HEK293 (cell line): ENCODE data around the gene FAM193B.

Experiments
- CTCF ChIA-PET: fragments of 350-600 bp; formaldehyde crosslinking; extraction: SDS; loops from one replicate; lab custom pipeline; 2021; ENCODE audit warnings: antibody characterized with exemption; lab: Yijun Ruan, JAX
- POLR2A ChIA-PET: fragments of 300-600 bp; formaldehyde crosslinking; extraction: SDS; loops from one replicate; lab custom pipeline; 2020; ENCODE audit warnings: antibody characterized with exemption, inconsistent platforms; lab: Yijun Ruan, JAX
- H3K27ac ChIP-seq: fragments of 200-500 bp; sonication (Bioruptor generic); 2 replicates; pipeline ENCODE4 v1.5.1; 2014; ENCODE audit warnings: low read depth, low read length, control low read depth, inconsistent platforms; ENCODE audit errors: extremely low read depth
- H3K36me3 ChIP-seq, 2 experiments: fragments of 200-500 bp in 1 of 2; sonication (Bioruptor generic) in 1 of 2; 1 replicate in 1 of 2; 2 replicates in 1 of 2; pipeline ENCODE4 v1.5.1; 2014 to 2017; ENCODE audit warnings: inconsistent platforms in 2 of 2, low read length in 2 of 2; ENCODE audit not compliant: control insufficient read depth in 2 of 2, insufficient read depth in 1 of 2
- H3K4me1 ChIP-seq: fragments of 200-500 bp; sonication (Bioruptor generic); 2 replicates; pipeline ENCODE4 v1.5.1; 2014; ENCODE audit warnings: mild to moderate bottlenecking, low read length, inconsistent platforms; ENCODE audit not compliant: control insufficient read depth, insufficient read depth
- H3K4me3 ChIP-seq: 2 replicates; pipeline ENCODE4 v1.5.1; 2011; ENCODE audit warnings: low read depth, mild to moderate bottlenecking, control low read depth, low read length, moderate library complexity
- H3K9me3 ChIP-seq: fragments of 200-500 bp; sonication (Bioruptor generic); 2 replicates; pipeline ENCODE4 v1.5.1; 2014; ENCODE audit warnings: low read depth, low read length, inconsistent platforms; ENCODE audit not compliant: control insufficient read depth, insufficient read depth
- GLIS1 ChIP-seq: fragments of 450-650 bp; formaldehyde crosslinking; IDR thresholded peaks from 2 replicates; pipeline ENCODE4 v1.5.1; 2016; ENCODE audit warnings: missing biosample characterization, missing genetic modification characterization
- GLIS2 ChIP-seq: fragments of 450-650 bp; formaldehyde crosslinking; IDR thresholded peaks from 2 replicates; pipeline ENCODE4 v1.5.1; 2016; ENCODE audit warnings: missing biosample characterization, missing genetic modification characterization
- KLF16 ChIP-seq: fragments of 450-650 bp; formaldehyde crosslinking; IDR thresholded peaks from 2 replicates; pipeline ENCODE4 v1.5.1; 2017; ENCODE audit warnings: missing biosample characterization, missing genetic modification characterization
- OVOL3 ChIP-seq: fragments of 450-650 bp; formaldehyde crosslinking; IDR thresholded peaks from 2 replicates; pipeline ENCODE4 v1.5.1; 2016; ENCODE audit warnings: missing biosample characterization, missing genetic modification characterization
- SP2 ChIP-seq: fragments of 450-650 bp; formaldehyde crosslinking; IDR thresholded peaks from 2 replicates; pipeline ENCODE4 v1.5.1; 2016; ENCODE audit warnings: missing biosample characterization, missing genetic modification characterization
- YY2 ChIP-seq: fragments of 450-650 bp; formaldehyde crosslinking; IDR thresholded peaks from 2 replicates; pipeline ENCODE4 v1.5.1; 2016; ENCODE audit warnings: missing biosample characterization, missing genetic modification characterization
- ZIC2 ChIP-seq: fragments of 450-650 bp; formaldehyde crosslinking; IDR thresholded peaks from 2 replicates; pipeline ENCODE4 v1.5.1; 2016; ENCODE audit warnings: missing biosample characterization, missing genetic modification characterization
- ZNF248 ChIP-seq: fragments of 450-650 bp; formaldehyde crosslinking; IDR thresholded peaks from 2 replicates; pipeline ENCODE4 v1.5.1; 2017; ENCODE audit warnings: missing biosample characterization, missing genetic modification characterization
- ZNF311 ChIP-seq: fragments of 450-650 bp; formaldehyde crosslinking; IDR thresholded peaks from 2 replicates; pipeline ENCODE4 v1.5.1; 2017; ENCODE audit warnings: missing biosample characterization, missing genetic modification characterization, borderline replicate concordance
- ZNF335 ChIP-seq: fragments of 450-650 bp; formaldehyde crosslinking; conservative IDR thresholded peaks from 2 replicates; pipeline ENCODE4 v1.5.1; 2016; ENCODE audit warnings: missing biosample characterization, missing genetic modification characterization
- ZNF416 ChIP-seq: fragments of 450-650 bp; formaldehyde crosslinking; IDR thresholded peaks from 2 replicates; pipeline ENCODE4 v1.5.1; 2016; ENCODE audit warnings: missing biosample characterization, missing genetic modification characterization
- ZNF544 ChIP-seq: fragments of 450-650 bp; formaldehyde crosslinking; IDR thresholded peaks from 2 replicates; pipeline ENCODE4 v1.5.0; 2017; ENCODE audit warnings: missing biosample characterization, missing genetic modification characterization
- ZNF600 ChIP-seq: fragments of 450-650 bp; formaldehyde crosslinking; IDR thresholded peaks from 2 replicates; pipeline ENCODE4 v1.5.1; 2016; ENCODE audit warnings: missing biosample characterization, missing genetic modification characterization
- ZNF670 ChIP-seq: fragments of 450-650 bp; formaldehyde crosslinking; IDR thresholded peaks from 2 replicates; pipeline ENCODE4 v1.5.1; 2016; ENCODE audit warnings: missing biosample characterization, missing genetic modification characterization, low read depth
- ZNF76 ChIP-seq: fragments of 450-650 bp; formaldehyde crosslinking; IDR thresholded peaks from 2 replicates; pipeline ENCODE4; 2016; ENCODE audit warnings: low read depth, missing biosample characterization, missing genetic modification characterization, borderline replicate concordance
- TF ChIP-seq, protein P1 (sequence below): fragments of 450-650 bp; formaldehyde crosslinking; IDR thresholded peaks from 2 replicates; pipeline ENCODE4 v1.5.1; 2016; ENCODE audit warnings: missing biosample characterization, missing genetic modification characterization
- TF ChIP-seq, protein P2 (sequence below): fragments of 450-650 bp; formaldehyde crosslinking; conservative IDR thresholded peaks from 2 replicates; pipeline ENCODE4 v1.5.1; 2016; ENCODE audit warnings: low read depth, missing biosample characterization, missing genetic modification characterization
- TF ChIP-seq, protein P3 (sequence below): fragments of 450-650 bp; formaldehyde crosslinking; IDR thresholded peaks from 2 replicates; pipeline ENCODE4 v1.5.1; 2016; ENCODE audit warnings: missing biosample characterization, missing genetic modification characterization
- TF ChIP-seq, protein P4 (sequence below): fragments of 450-650 bp; formaldehyde crosslinking; IDR thresholded peaks from 2 replicates; pipeline ENCODE4 v1.5.1; 2016; ENCODE audit warnings: missing biosample characterization, missing genetic modification characterization, low read depth
- TF ChIP-seq, protein P5 (sequence below): fragments of 450-650 bp; formaldehyde crosslinking; IDR thresholded peaks from 2 replicates; pipeline ENCODE4 v1.5.1; 2017; ENCODE audit warnings: missing biosample characterization, mild to moderate bottlenecking, missing genetic modification characterization, moderate library complexity
- TF ChIP-seq, protein P6 (sequence below): fragments of 450-650 bp; formaldehyde crosslinking; IDR thresholded peaks from 2 replicates; pipeline ENCODE4 v1.5.1; 2016; ENCODE audit warnings: missing biosample characterization, missing genetic modification characterization

Gene FAM193B

DNA sequence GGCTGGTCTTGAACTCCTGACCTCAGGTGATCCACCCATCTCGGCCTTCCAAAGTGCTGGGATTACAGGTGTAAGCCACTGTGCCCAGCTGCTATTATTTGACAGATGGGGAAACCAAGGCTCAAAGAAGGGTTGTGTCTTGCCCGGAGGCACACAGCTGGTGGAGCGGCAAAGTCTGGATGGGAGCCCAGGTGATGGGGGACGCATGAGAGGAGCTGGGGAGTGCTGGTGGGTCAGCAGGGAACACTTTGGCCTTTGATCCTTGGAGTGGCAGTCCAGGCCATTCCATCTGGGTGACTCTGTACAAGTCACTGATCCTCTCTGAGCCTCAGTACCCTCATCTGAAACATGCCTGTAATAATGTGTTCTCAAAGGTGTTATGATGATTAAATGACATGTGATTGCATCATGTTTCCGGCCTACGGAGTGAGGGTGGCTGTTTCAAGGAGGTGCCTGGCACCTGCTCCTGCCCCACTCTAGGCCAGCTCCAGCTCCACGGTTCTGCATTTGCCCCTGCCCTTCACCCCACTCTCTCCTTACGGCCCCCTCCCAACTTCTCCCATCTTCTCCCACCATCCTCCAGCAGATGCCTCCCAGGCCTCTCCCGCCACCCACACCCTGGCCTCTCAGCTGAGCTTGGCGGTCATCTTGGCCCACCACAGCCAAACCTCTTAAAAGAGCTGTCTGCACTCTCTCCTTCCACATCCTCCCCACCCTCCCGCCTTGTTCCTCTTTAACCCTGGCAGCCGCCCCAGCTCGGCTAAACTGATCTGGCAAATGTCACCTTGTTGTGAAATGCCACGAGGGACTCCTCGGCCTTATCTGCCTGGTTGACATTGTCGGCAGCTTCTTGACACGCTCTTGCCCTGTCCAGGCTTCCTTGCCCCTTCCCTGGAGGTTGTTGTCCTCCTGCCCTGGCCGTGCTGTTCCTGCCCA is 75.4 kb downstream of the FAM193B start (continued):
- peak; percentile 70 for TF ChIP-seq ZNF600 (tag by site-specific recombination)
- TF ChIP-seq ZNF248 = no peak
- TF ChIP-seq ZNF416 = no peak
- TF ChIP-seq OVOL3 (tag by site-specific recombination) = no peak
- TF ChIP-seq, protein P1, sequence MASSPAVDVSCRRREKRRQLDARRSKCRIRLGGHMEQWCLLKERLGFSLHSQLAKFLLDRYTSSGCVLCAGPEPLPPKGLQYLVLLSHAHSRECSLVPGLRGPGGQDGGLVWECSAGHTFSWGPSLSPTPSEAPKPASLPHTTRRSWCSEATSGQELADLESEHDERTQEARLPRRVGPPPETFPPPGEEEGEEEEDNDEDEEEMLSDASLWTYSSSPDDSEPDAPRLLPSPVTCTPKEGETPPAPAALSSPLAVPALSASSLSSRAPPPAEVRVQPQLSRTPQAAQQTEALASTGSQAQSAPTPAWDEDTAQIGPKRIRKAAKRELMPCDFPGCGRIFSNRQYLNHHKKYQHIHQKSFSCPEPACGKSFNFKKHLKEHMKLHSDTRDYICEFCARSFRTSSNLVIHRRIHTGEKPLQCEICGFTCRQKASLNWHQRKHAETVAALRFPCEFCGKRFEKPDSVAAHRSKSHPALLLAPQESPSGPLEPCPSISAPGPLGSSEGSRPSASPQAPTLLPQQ (tag by site-specific recombination) = peak; percentile 30; the same call in 1 of the 2 replicates
- TF ChIP-seq ZNF311 (tag by site-specific recombination) = no peak
- 0 out of 2 replicates have a peak, but pooled peaks have one; percentile 24 for TF ChIP-seq ZNF335 (tag by site-specific recombination)
- TF ChIP-seq ZNF76 (tag by site-specific recombination) = peak; percentile 41; the same call in 1 of the 2 replicates
- TF ChIP-seq, protein P2, sequence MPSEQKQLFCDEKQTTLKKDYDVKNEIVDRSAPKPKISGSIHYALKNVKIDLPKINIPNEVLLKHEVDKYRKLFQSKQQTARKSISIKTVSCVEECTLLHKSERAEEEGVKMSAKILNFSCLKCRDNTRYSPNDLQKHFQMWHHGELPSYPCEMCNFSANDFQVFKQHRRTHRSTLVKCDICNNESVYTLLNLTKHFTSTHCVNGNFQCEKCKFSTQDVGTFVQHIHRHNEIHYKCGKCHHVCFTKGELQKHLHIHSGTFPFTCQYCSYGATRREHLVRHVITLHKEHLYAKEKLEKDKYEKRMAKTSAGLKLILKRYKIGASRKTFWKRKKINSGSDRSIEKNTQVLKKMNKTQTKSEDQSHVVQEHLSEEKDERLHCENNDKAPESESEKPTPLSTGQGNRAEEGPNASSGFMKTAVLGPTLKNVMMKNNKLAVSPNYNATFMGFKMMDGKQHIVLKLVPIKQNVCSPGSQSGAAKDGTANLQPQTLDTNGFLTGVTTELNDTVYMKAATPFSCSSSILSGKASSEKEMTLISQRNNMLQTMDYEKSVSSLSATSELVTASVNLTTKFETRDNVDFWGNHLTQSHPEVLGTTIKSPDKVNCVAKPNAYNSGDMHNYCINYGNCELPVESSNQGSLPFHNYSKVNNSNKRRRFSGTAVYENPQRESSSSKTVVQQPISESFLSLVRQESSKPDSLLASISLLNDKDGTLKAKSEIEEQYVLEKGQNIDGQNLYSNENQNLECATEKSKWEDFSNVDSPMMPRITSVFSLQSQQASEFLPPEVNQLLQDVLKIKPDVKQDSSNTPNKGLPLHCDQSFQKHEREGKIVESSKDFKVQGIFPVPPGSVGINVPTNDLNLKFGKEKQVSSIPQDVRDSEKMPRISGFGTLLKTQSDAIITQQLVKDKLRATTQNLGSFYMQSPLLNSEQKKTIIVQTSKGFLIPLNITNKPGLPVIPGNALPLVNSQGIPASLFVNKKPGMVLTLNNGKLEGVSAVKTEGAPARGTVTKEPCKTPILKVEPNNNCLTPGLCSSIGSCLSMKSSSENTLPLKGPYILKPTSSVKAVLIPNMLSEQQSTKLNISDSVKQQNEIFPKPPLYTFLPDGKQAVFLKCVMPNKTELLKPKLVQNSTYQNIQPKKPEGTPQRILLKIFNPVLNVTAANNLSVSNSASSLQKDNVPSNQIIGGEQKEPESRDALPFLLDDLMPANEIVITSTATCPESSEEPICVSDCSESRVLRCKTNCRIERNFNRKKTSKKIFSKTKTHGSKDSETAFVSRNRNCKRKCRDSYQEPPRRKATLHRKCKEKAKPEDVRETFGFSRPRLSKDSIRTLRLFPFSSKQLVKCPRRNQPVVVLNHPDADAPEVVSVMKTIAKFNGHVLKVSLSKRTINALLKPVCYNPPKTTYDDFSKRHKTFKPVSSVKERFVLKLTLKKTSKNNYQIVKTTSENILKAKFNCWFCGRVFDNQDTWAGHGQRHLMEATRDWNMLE (tag by site-specific recombination) = no peak
- TF ChIP-seq, protein P3, sequence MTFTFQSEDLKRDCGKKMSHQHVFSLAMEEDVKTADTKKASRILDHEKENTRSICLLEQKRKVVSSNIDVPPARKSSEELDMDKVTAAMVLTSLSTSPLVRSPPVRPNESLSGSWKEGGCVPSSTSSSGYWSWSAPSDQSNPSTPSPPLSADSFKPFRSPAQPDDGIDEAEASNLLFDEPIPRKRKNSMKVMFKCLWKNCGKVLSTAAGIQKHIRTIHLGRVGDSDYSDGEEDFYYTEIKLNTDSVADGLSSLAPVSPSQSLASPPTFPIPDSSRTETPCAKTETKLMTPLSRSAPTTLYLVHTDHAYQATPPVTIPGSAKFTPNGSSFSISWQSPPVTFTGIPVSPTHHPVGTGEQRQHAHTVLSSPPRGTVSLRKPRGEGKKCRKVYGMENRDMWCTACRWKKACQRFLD (tag by site-specific recombination) = no peak
- no peak for TF ChIP-seq YY2 (tag by site-specific recombination)
- TF ChIP-seq KLF16 = no peak
- TF ChIP-seq, protein P4, sequence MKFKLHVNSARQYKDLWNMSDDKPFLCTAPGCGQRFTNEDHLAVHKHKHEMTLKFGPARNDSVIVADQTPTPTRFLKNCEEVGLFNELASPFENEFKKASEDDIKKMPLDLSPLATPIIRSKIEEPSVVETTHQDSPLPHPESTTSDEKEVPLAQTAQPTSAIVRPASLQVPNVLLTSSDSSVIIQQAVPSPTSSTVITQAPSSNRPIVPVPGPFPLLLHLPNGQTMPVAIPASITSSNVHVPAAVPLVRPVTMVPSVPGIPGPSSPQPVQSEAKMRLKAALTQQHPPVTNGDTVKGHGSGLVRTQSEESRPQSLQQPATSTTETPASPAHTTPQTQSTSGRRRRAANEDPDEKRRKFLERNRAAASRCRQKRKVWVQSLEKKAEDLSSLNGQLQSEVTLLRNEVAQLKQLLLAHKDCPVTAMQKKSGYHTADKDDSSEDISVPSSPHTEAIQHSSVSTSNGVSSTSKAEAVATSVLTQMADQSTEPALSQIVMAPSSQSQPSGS (tag by site-specific recombination) = 0 out of 2 replicates have a peak, but pooled peaks have one; percentile 40

DNA sequence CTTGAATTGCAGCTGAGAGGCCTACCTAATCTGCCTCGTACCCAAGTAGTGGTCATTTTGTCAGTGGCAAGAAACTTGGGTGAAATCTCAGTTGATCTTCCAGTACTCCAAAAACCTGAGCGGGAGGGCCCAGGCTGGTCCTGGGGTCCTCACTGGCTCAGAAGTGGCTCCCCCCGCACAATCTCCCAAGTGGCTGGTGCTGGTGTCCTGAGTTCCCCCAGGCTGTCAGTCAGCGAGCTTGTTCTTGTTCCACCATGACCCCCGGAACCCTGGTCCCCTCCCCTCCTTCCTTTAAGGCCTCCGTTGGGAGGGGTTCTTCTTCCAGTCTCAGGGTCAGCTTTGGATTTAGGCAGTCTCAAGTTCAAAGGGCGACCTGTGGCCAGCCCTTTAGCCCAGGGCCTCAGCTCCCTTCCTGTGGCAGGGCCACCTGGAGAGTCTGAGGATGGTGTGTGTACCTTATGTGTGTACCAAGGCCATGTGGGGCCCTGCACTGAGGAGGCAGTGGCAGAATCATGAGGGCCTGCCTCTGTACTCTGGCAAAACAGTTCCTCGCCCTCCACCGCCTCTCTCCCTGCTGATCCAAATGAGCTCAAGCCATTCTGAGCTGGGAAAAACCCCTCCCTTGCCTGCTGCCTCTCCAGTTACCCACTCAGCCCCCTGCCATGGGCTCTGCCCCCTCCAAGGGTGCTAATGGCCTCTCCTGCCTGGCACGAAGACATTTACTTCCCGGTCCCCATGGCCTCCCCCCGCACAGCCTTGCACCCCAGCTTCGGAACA is 76.5 kb downstream of the FAM193B start:
- no peak overlapping the region for H3K4me3 ChIP-seq
- ChIA-PET POLR2A (interaction anchor here (0.9 to 8.1 kb wide), 6 partner anchors 9 to 107 kb away, joined by 3 to 106 read pairs (median 6); partner anchors contain the start of genes DDX41, GRK6 and PDLIM7), CTCF (interaction anchor here (0.5 to 2.8 kb wide), 8 partner anchors 12 to 363 kb away, joined by 3 to 11 read pairs (median 4); no protein-coding TSS in a partner anchor)
- peaks cover 0 to 10% of the 10 kb centered on the region in 2 experiments; a peak in 1 of 3 replicates for H3K36me3 ChIP-seq
- H3K4me1 ChIP-seq = no peaks in the 10 kb centered on the region; the same call in 1 of the 2 replicates
- no peaks in the 10 kb centered on the region for H3K9me3 ChIP-seq
- H3K27ac ChIP-seq = peak overlapping the region; percentile 11; the same call in 1 of the 2 replicates
- TF ChIP-seq ZIC2 = peak; percentile 87
- TF ChIP-seq, protein P5, sequence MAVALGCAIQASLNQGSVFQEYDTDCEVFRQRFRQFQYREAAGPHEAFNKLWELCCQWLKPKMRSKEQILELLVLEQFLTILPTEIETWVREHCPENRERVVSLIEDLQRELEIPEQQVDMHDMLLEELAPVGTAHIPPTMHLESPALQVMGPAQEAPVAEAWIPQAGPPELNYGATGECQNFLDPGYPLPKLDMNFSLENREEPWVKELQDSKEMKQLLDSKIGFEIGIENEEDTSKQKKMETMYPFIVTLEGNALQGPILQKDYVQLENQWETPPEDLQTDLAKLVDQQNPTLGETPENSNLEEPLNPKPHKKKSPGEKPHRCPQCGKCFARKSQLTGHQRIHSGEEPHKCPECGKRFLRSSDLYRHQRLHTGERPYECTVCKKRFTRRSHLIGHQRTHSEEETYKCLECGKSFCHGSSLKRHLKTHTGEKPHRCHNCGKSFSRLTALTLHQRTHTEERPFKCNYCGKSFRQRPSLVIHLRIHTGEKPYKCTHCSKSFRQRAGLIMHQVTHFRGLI (tag by site-specific recombination) = no peak
- TF ChIP-seq GLIS2 (tag by site-specific recombination) = peak; percentile 24; the same call in 1 of the 2 replicates
- TF ChIP-seq ZNF670 (tag by site-specific recombination) = no peak
- no peak for TF ChIP-seq SP2 (tag by site-specific recombination)
- TF ChIP-seq, protein P6, sequence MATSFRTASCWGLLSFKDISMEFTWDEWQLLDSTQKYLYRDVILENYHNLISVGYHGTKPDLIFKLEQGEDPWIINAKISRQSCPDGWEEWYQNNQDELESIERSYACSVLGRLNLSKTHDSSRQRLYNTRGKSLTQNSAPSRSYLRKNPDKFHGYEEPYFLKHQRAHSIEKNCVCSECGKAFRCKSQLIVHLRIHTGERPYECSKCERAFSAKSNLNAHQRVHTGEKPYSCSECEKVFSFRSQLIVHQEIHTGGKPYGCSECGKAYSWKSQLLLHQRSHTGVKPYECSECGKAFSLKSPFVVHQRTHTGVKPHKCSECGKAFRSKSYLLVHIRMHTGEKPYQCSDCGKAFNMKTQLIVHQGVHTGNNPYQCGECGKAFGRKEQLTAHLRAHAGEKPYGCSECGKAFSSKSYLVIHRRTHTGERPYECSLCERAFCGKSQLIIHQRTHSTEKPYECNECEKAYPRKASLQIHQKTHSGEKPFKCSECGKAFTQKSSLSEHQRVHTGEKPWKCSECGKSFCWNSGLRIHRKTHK (tag by site-specific recombination) = no peak
- TF ChIP-seq GLIS1 (tag by site-specific recombination) = peak; percentile 71
- no peak for TF ChIP-seq ZNF544 (tag by site-specific recombination)
